T-helper 1 cell (primary cell): Measurements from ENCODE around the gene ZBP1.

Experiments used
- DNase-seq, 5 donors: peaks; one replicate each; pipeline ENCODE4 v3.0.0-alpha.2; 2012 to 2020

The ZBP1 gene

DNA sequence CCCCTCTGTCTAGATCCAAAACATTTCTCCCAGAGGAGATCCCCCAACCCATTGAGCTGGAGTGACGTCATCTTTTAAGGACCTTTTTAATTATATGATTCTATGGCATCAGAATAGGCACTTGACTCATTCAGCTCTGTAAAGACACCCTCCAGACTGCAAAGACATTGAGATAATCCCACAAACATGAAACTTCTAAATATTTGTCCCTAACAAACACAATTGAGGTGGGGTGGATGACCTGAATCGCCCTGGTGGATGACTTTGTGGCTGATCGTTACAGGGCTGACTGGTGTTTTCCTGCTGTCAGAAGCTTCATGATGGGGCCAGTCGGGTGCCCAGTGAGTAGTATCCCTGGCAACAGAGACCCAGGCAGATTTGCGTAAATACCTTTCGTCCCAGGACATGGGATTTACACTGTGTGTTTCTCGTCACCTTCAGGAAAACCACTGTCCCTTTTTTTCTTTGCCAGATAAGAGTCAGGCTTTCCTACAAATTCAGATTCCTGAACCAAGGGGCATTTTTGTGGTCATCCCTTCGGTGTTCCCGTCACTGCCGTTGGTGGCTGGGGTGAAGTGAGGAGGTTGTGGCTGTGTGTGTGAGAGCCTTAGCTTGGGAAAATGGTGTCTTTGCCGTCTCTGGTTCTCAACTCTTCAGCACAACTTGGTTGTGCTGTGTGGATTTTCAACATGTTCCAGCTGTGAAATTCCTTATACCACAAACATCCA is 64.6 kb downstream of the ZBP1 start:
- DNase-seq: no peak
